ENCODE results near the gene CEP112.

GRCh38 chr17:66235377-66235994 lies 43.6 kb upstream of the CEP112 start:
- no peak for TF ChIP-seq SP1 (IDR thresholded peaks at IDR 0.05)
- TF ChIP-seq FOXA1 (IDR thresholded peaks at IDR 0.05): no peak

All from HEK293T (cell line).